HG02610 (cell line): ENCODE results near the gene BMPER.

Source experiments
- ATAC-seq: cut with Tn5 transposase; IDR thresholded peaks from one replicate; pipeline ENCODE4 v1.9.1; 2021; ENCODE audit warnings: mild to moderate bottlenecking, moderate library complexity; ENCODE audit not compliant: unreplicated experiment

BMPER gene

DNA sequence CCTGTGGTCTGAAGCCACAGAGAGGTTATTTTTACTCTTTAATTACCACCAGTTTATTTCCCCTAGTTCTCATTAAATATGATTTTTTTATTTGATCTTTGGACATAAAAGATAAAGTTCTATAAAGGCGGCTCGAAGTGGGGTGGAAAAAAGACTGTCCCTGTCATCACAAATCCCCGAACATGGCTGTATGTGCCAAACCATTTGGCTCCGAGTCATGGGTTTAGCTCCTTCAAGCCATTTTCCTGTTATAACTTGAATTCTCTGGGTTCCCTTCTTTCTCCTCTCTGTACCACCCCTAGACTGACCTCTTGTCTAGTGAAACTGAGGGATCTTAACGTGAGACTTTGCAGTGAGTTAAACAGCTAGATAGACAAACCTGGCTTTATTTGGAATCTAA, 181.6 kb downstream of the BMPER start:
- ATAC-seq: no peak

DNA sequence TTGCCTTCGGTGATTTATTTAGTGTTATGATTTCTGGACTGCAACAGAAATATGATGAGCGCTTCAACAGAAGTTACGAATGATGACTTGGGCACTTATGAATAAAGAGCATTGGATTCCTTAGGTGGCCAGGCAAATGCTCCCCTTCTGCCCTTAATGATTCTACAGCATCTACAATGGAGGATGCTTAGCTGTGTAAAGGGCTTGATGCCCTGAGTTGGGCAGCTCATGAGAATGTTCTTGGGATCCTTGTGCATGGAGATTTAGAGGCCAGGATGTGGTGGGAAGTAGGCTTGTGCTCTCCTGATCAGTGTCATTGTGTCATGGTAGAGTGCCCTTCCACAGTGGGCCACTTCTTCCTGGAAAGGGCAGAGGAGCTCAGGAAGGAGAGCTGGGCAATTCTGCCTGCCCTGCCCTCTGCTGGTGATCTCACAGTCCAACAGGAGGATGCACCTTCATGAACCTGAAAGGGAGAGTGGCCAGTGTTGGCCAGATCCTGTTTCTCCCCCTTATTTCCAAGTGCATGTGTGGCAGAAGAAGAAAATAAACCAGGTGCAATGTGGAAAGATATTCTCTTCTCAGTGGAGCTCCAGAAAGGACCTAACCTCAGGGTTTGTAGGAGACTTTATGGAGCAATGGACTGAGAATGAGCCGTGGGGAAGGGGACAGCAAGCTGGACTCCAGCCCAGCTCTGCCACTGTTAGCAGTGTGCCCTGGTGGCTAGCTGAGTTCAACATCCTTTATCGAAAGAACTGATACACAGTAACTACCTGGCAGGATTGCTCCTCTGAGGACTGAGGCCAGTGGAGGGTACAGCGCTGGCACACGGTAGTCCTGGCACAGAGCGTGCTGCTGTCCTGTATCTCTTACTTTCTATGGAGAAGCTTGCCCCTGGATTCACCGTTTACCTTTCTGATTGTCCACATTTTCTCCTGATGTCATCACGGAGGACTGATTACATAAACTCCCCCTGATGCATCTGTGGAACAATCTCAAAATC, 182.9 kb downstream of the BMPER start:
- no peak for ATAC-seq

DNA sequence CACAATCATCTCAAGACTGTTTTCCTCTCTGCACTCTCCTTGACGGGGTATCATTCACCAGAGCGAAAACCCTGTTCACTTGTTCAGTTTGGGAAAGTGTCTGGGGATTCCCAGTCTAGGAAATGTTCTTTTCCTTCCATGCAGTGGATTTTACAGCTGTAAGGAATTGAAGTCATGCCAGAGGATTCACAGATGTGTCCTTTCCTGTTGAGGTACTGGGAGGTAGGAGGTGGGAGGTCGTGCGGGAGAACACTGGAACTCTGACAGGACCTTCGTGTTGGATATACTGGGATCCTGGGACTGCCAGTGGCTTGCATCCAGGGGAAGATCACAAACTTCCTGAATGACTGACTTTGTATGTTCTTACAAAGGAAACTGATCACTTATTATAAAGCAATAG, 185.5 kb downstream of the BMPER start:
- ATAC-seq: no peak

DNA sequence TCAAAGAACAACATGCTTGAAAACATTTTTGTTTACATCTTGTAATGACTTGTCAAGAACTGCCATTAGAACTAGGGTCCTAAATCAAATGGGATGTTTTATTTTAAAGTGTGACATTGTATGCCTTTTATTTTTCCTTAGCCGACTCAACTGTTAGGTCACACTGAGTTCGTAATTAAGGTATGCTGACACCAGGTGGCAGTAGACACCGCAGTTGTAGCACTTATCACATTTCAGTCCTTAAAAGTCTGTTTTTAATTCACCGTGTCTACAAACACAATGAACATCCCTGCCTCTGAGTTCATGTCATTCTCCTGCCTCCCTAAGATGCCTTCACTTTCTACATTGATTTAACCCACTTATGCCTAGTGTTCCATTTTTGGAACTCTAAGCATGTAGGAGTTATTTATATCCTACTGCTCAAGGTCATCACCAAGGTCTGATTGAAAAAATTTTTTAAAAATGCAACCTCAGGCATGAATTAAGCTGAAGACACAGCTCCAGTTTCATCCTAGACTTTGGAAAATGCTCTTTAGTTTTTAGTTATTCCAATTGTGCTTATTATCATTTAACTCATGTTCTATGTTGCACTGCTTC, 186.1 kb downstream of the BMPER start:
- ATAC-seq: no peak

DNA sequence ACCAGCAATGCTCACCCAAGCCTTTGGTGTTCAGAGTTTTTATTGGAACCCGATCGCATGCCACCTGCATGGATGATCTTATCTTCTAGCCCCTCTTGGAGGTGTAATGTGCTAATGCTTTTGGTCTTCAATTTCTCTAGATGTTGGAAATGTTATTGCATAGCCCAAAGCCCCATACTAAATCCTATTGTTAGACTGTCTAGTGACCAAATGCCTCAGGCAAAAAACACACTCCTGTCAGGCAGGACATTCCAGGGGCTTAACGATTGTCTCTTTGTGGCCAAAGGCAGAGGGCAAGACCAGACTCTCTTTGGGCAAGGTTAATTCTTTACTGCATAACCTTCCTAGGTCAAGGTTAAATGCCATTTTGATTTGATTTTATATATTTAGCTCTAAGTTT, 187.9 kb downstream of the BMPER start:
- ATAC-seq: no peak

DNA sequence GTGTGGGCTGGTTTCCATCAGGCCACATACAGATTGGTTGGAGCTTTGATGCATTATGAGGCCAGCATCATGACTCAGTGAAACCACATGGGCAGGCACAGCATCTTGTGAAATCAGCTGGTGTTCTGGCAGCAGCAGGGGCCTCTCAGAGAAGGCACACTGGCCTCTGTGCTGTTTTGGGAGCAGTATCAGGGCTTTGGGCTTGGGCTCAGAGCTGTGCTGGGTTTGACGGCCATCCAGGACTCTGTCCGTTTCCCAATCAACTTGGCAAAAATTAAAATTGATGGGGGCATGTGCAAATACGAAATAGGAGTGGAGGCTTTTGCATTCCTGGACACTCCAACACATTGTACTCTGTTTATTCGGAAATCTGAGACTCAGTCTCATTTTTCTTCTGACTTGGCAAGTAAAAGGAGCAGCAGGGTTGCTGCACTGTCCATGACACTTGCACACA, 190.9 kb downstream of the BMPER start:
- ATAC-seq: no peak

DNA sequence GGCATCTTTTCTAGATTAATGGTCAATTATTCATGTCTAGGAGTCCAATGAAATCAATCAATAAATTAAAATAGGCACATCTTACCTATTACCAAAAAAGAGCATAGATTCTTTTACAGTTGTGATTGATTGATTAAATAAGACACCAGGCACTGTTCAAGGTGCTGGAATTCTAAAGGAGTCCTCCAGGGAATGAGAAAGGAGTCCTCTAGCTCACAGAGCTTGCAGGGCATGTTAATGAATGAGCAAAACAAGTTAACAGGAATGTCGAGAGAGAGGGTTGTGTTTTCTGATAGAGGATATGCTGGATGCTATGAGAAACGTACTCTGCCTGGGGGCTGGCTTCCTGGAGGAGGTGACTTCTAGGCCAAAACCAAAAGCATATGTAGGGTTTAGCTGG, 191.4 kb downstream of the BMPER start:
- no peak for ATAC-seq

DNA sequence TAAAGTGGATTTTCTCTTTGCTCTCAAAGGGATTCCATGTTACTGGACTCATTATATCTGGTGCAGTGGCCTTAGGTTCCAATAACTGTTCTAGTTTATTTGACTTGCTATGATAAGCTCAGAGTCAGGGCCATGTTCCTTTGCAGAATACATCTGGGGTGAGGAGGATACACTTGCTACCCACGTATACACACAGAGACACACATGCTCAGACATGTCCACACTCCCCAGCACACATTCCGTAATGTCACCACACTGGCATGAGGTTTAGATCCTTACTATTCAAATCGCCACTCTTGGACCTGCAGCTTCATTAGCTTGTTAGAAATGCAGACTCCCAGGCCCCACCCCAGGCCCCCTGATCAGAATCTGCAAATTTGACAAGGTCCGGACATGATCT, 195.3 kb downstream of the BMPER start:
- no peak for ATAC-seq

DNA sequence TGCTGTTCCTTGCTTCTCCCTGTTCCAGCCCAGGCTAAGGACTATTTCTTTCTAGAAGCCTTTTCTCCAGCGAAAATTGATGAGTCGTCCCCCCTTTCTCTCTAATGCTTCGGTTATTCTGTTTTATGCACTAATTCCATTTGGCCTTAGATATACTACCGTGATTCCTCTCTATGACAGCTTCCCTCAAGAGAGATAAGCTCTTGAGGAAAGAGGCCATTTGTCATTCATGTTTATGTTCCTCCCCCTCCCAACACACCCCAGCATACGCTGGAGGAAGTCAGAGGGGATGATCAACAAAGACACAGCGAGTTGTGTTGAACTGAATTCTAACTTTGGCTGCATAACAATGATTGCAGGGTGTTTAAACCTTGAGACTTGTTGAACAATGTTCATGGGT, 198.8 kb downstream of the BMPER start:
- ATAC-seq: no peak

DNA sequence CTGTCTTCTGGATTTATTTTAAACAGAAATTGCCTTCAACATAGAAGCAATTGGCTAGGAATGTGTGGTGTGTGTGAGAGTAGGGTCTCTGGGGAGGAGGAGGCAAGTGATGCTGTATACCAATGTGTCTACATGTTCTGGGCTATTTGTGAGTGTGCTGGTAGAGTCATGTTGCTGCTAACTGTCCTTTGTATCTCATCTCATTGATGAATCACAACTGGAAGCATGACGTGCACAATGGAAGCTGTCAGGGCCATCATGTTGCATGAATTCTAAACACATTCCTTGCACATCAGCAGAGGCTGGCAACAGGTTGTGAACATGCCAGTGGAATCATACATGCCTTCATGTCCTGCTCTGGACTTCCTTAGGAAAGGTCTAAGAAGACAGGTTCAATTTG, 199.7 kb downstream of the BMPER start:
- no peak for ATAC-seq

DNA sequence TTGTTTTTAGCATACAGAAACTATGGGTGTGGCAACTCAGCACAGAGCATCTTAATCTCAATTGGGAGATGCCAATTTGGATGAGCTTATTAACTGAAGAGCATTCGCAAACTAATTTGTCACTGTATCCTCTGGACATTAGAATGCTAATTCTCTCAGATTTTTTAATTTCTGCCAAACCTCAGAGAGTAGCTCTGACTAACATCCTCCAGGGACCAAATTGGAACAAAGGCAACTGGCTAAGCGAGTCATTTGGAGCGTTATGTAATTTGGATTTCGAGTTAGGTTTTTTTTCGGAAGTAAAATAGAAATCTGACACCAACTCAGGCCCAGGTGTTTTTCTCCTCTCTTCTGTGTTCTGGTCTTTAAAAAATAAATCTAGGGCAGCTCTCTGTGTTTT, 201.9 kb downstream of the BMPER start:
- no peak for ATAC-seq

DNA sequence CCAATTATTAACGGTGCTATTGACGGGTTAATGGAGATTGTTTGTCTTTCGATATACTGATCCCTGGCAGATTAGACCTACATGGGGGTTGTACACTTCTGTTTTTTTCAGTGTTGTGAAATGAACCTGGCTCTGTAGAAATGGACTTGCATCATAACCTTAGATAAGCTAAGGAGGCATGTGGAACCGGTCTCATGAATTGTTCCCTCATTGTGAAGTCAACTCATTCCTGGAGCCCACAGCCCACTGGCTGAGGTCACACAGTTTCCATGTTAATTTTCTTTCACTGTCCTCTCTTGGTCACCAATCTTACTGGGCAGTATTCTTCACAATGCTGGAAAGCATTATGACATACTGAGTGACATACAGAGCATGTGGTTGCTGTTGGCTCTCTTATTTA, 202.8 kb downstream of the BMPER start:
- ATAC-seq: no peak

DNA sequence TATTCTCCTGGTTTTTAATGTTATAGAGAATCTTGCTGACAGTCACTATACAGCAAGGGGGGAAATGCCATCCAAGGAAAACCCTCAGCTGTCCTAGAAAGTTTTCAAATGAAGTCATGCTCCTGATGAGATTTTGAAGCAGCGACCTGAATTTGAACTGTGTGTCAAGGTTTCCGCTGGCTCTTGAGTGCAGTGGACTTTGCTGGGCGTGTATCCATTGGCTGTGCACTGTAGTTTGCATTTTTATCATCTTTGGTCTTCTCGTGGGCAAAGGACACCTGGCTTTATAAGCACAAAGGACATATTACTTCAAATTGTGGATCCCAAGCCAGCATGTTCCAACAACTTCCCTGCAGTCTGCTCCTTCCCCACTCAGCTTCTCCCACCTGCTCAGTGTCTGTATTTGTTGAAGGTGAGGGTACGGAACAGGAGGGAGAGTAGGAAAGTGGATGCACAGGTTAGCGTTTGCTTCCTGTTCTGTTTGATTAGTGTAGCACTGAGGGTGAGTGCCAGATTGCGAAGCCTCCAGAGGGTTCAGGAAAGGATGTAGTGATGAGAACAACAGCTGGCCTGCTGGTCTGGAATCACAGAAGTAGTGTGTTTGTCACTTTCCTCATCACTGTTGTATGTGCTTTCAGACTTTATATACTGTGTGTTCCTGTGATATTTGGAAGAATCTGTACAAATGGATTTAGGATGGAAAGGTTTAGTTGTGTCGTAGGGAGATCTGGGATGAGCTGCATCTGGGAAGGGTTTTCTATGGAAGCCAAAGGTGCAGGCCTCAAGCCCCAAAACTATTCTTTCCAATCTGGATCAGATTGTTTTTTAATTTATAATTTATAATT, 204.8 kb downstream of the BMPER start:
- ATAC-seq: no peak

DNA sequence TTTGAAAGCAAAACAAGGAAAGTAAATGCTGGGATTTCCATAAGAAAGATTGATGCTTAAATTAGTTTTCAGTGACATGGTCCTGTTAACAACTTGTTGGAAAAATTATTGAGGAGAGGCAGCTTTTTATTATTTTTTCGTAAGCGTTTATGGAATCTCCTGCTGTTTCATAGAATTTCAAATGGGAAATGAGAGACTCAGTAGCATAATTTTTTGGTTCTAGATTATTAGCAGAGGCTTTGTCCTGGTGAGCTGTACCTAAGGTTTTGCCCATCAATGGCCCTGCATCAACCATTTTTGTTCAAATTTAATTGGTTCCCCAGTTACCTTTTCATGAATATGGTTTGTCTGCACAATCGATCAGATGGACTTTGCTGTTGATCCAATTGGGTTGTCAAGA, 205.7 kb downstream of the BMPER start:
- ATAC-seq: no peak

DNA sequence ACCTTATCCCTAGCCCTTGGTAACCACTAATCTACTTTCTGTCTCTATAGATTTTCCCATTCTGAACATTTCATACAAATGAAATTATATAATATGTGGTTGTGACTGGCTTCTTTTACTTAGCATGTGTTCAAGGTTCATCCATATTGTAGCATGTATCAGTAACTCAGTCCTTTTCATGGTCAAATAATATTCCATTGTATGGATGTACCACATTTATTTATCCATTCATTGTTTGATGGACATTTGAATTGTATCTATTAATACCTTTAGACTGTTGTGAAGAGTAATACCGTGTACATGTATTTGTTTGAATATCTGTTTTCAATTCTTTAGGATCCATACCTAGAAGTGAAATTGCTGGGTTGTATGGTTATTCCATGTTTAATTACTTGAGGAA, 210.2 kb downstream of the BMPER start:
- no peak for ATAC-seq

DNA sequence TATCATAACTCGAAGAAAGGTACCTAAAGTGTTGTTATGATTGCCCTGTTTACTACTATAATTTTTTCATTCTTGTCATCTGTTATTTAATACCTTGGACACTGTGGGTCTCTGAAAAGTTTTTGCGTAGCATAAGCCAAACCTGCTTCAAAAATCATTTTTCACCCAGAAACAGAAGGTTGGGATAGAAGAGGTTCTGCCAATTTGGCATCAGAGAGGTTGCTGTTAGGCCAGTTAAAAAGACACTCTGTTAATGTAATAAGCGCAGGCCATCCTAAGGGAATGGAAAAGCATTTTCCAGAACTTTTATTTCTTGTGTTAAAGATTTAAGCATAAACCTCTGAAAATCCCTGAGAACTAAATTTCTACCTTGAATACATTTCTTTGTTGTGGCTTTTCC, 212.2 kb downstream of the BMPER start:
- ATAC-seq: no peak

DNA sequence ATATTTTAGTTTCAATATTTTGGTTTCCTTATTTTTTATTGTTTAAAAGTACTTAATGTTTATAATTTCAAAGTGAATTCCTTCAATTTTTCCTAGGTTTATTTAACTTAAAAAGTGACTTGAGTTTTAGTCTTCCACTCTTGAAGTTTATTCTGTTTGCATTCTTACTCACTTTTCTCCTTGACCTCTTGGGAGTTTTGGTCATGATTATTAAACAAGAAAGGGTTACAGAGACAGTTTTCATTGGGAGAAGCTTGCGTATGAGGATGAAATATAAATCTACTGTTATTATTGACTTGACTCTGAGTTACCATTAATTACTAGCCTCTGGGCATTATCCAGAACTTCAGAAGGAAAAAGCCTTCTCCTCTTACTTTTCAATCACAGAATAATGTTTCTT, 216.0 kb downstream of the BMPER start:
- no peak for ATAC-seq

DNA sequence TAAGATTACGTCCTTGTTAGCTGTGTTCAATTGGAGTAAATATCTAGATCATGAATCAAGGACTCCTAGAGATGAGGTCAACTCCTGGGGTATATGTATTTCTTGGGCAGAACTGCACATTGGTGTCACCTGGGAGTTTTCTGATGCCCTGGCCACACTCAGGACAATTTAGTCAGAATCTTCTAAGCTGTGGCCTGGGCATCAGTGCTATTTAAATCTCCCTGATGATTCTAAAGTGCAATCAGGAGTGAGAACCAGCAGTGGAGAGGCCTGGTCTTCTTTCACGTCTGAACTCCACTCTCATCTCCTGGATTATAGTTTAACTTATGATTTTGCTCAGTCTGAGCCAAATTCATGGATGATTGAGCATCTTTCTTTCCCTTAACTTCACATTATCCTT, 218.0 kb downstream of the BMPER start:
- ATAC-seq: no peak

DNA sequence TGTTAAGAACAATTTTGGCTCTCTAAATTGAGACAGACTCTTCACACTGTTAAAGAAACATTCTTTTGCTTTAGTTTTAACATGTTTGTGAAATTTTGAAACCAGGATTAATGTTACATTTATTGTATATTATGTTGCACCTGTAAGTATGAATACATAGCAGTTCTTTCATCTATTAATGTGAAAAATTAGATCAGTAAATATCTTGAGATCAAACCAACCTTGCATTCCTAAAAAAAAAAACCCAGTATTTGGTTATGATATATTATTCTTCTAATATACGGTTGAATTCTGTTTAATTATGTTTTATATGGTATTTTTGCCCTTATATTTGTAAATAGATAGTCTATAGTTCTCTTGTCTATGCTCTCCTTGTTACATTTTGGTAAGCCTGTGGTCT, 219.4 kb downstream of the BMPER start:
- no peak for ATAC-seq

DNA sequence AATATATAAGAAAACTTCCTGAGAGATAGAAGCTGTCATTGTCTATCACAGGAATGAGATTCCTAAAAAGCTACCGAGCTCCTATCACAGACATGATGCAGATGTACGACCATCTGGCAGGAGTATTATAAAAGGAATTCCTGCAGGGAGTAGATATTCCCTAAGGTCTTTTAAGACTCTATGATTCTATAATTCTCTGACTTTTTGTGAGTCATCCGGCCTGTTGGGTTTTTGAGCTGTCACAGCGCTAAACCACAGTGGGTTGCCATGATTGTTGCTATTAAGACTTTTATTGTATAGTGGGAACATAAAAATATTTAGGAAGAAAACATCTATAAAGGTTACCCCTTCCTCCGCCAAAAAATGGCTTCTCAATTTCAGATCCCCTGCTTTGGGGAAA, 223.4 kb downstream of the BMPER start:
- no peak for ATAC-seq

DNA sequence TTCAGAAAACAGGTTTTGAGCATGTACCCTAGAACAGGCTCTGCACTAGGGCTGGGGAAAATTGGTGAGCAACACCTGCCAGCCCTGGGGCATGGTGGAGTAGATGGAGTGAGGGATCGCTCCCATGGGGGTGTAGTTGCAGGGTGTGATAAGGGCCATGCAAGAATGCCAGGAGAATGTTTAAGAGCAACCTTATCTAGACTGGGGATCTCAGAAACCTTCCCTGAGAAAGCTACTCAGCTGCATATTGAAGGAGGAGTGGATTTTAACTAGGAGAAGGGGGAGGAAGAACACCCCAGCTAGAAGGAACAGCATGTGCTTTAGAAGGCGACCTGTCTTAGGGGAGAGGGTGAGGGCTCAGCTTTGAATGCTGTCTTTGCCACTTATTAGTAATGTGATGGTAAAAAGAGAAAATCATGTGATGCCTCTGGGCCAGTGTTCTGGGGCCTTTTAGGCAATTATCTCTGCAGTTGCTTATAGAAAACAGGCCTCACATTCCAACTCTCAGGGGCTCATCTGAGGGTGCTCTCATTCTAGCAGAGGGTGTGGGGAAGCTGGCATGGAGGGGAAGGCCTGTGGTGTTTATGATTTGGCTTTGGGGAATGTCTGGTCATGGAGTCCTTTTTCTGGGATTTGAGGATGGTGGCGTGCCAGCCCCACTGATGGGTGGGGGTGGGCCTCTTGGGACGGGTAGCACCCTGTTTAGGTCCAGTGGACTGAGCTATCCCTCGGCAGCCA, 225.4 kb downstream of the BMPER start:
- ATAC-seq: no peak
